H1 (cell line): ENCODE measurements around the gene TEX14. TPM values are rescaled to one million over a fixed set of nuclear protein-coding genes. Genes with fewer than 3 reads are reported as not detected.

ENCODE experiments used
- ASH2L ChIP-seq: fragments of 200-600, 300-600 bp; sonication (generic); IDR thresholded peaks from one replicate; pipeline ENCODE4 v1.7.1; 2017; ENCODE audit warnings: low read length
- ATF2 ChIP-seq: IDR thresholded peaks from 2 replicates; pipeline ENCODE4 v1.6.1; 2012; ENCODE audit warnings: low read length, inconsistent platforms
- CHD2 ChIP-seq: IDR thresholded peaks from 2 replicates; pipeline ENCODE4 v1.6.1; 2012; ENCODE audit warnings: low read length, improper control_type of control experiment
- EZH2 ChIP-seq: fragments of 200-600 bp; sonication (generic); IDR thresholded peaks from 2 replicates; pipeline ENCODE4 v1.7.1; 2012; ENCODE audit warnings: low read depth, mild to moderate bottlenecking, moderate library complexity, low read length, inconsistent platforms; ENCODE audit not compliant: severe bottlenecking
- GTF2F1 ChIP-seq: IDR thresholded peaks from 2 replicates; pipeline ENCODE4 v1.6.1; 2012; ENCODE audit warnings: low read depth, low read length, improper control_type of control experiment, borderline replicate concordance
- HDAC2 ChIP-seq, 2 experiments: fragments of 300-600 bp in 1 of 2; sonication (generic) in 1 of 2; IDR thresholded peaks; 2 replicates each; pipeline ENCODE4 v1.6.1; 2011 to 2012; ENCODE audit warnings: low read depth in 2 of 2, low read length in 2 of 2, mild to moderate bottlenecking in 2 of 2, moderate library complexity in 2 of 2, borderline replicate concordance in 1 of 2, inconsistent platforms in 1 of 2
- PHF8 ChIP-seq: fragments of 200-600 bp; sonication (generic); conservative IDR thresholded peaks from 2 replicates; pipeline ENCODE4 v1.7.1; 2012; ENCODE audit warnings: low read depth, mild to moderate bottlenecking, inconsistent platforms, low read length, moderate library complexity
- POLR2A ChIP-seq, 2 experiments: IDR thresholded peaks; 1 replicate in 1 of 2; 2 replicates in 1 of 2; pipeline ENCODE4 v1.6.1; 2011; ENCODE audit warnings: low read depth in 2 of 2, low read length in 2 of 2, mild to moderate bottlenecking in 2 of 2; ENCODE audit errors: control extremely low read depth in 1 of 2
- RBBP5 ChIP-seq: IDR thresholded peaks from 2 replicates; pipeline ENCODE4 v1.7.1; 2012; ENCODE audit warnings: low read depth, mild to moderate bottlenecking, inconsistent platforms, low read length, moderate library complexity, borderline replicate concordance
- TAF7 ChIP-seq: optimal IDR thresholded peaks from 2 replicates; pipeline ENCODE3; 2011; ENCODE audit warnings: low read depth, mild to moderate bottlenecking, inconsistent platforms, low read length, moderate library complexity, borderline replicate concordance
- TBP ChIP-seq: IDR thresholded peaks from 2 replicates; pipeline ENCODE4 v1.6.1; 2011; ENCODE audit warnings: low read depth, low read length, improper control_type of control experiment
- TCF12 ChIP-seq: IDR thresholded peaks from 2 replicates; pipeline ENCODE4 v1.6.1; 2011; ENCODE audit warnings: low read depth, mild to moderate bottlenecking, low read length
- YY1 ChIP-seq: IDR thresholded peaks from 2 replicates; pipeline ENCODE4 v1.6.1; 2011; ENCODE audit warnings: low read depth, mild to moderate bottlenecking, low read length
- polyA plus RNA-seq, 7 experiments: library from polyadenylated mRNA; depleted of rRNA in 3 of 7; stranded (reverse) in 5 of 7; unstranded in 2 of 7; fragments of >200 nt in 5 of 7; fragments of 200-250 nt in 2 of 7; gene quantifications; 1 replicate in 5 of 7; 2 replicates in 1 of 7; 4 replicates in 1 of 7; pipeline versions ENCODE4 v1.2.1 to v1.2.3, GENCODE V29; 2011 to 2013; ENCODE audit warnings: missing spikeins in 2 of 7, mixed read lengths in 2 of 7
- total RNA-seq: library from RNA; stranded (reverse); fragmentation: NEBNext Ultra II Directional; extraction: Animal tissue kit (Norgen Biotek cat#: 25700); gene quantifications from 2 replicates; pipeline ENCODE4 v1.2.1, GENCODE V29; 2021
- TF ChIP-seq, protein P1 (sequence below): IDR thresholded peaks from 2 replicates; pipeline ENCODE4 v1.6.1; 2012; ENCODE audit warnings: inconsistent platforms

TEX14 gene
- total and polyA plus RNA-seq, 2 of the 8 experiments (the other 6 are each of a cell fraction or from before 2014, with no cell fraction given): 0.83 to 2.5 TPM

DNA sequence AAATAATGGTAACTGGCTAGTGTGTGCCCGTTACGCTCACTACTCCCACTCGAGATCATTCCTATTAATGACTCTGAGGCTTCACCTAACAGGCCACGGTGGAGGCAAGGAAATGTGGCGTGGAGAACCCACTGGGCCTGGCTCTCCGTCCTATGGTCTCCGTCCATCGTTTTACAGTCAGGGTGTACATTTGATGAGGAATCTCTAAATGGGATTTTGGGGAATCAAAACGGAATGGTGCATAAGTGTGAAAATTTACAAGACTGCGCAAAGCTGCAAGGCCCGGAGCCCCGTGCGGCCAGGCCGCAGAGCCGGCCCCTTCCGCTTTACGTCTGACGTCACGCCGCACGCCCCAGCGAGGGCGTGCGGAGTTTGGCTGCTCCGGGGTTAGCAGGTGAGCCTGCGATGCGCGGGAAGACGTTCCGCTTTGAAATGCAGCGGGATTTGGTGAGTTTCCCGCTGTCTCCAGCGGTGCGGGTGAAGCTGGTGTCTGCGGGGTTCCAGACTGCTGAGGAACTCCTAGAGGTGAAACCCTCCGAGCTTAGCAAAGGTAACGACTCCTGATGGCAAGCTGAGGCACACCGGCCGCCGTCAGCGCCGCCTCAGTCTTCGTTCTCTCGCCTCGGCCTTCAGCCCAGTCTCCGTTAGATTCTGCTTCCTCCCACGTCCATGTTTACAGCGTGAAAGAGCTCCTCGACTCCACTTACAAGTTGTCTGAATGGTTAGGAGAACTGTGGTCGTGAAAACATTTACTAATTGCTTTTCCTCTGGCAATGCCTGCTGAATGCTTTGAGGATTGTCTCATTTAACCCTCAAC lies 602 bp upstream of the TEX14 start, which contains the start of gene RAD51C (continued):
- TF ChIP-seq RBBP5 (peak; percentile 64; the same call in 1 of the 2 replicates), ASH2L (peak; percentile 76), TAF7 (peak; percentile 61), EZH2 (no peak), TBP (peak; percentile 41; the same call in 1 of the 2 replicates), PHF8 (peak; percentile 53), POLR2A (IDR thresholded peaks at IDR 0.05; ENCODE audit: control extremely low read depth in 1 of 2, low read depth in 2 of 2, low read length in 2 of 2) (peak in 1 of 2 experiments; percentile 78; a peak in 2 of 3 replicates), CHD2 (peak; percentile 77), YY1 (peak; percentile 22; the same call in 1 of the 2 replicates), TCF12 (0 out of 2 replicates have a peak, but pooled peaks have one; percentile 11), ATF2 (peak; percentile 20; the same call in 1 of the 2 replicates), HDAC2 (IDR thresholded peaks at IDR 0.05; ENCODE audit: borderline replicate concordance in 1 of 2, low read depth in 2 of 2, low read length in 2 of 2) (0 out of 4 replicates have a peak, but pooled peaks of 1 of the 2 experiments have one; percentile 43), GTF2F1 (no peak)
- TF ChIP-seq, protein P1, sequence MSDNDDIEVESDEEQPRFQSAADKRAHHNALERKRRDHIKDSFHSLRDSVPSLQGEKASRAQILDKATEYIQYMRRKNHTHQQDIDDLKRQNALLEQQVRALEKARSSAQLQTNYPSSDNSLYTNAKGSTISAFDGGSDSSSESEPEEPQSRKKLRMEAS: peak; percentile 88
